NCI-H1092 treated with DMSO at 0.1 percent for 48 hours (cell line): Measurements from ENCODE around the gene WNT4.

ENCODE experiments used
- DNase-seq: peaks from one replicate; lab custom pipeline; 2025; lab: John Stamatoyannopoulos, UW

Gene WNT4

GRCh38 chr1:22143065-22144033 is at the start of gene WNT4:
TSS of gene WNT4 (minus strand) at chr1:22143097. CDS start at chr1:22142922, 175 bp downstream.
- peak; percentile 31 for DNase-seq

GRCh38 chr1:22190731-22191130 is 47.8 kb upstream of the WNT4 start:
- DNase-seq, result no peak

GRCh38 chr1:22190251-22190650 is 47.4 kb upstream of the WNT4 start:
- DNase-seq, result no peak

GRCh38 chr1:22189619-22190018 is 46.7 kb upstream of the WNT4 start:
- DNase-seq, result no peak

GRCh38 chr1:22188914-22189313 is 46.0 kb upstream of the WNT4 start:
- DNase-seq, result no peak

GRCh38 chr1:22188436-22188835 is 45.5 kb upstream of the WNT4 start:
- DNase-seq, result no peak

GRCh38 chr1:22186311-22186710 is 43.4 kb upstream of the WNT4 start:
- DNase-seq, result no peak

GRCh38 chr1:22184892-22185612 is 42.2 kb upstream of the WNT4 start:
- DNase-seq, result peak; percentile 89

GRCh38 chr1:22184454-22184853 is 41.6 kb upstream of the WNT4 start:
- DNase-seq, result no peak

GRCh38 chr1:22182715-22183114 is 39.8 kb upstream of the WNT4 start:
- DNase-seq, result no peak

GRCh38 chr1:22179197-22179803 is 36.4 kb upstream of the WNT4 start:
- DNase-seq, result no peak

- no peak for DNase-seq
Observed at GRCh38 chr1:22177354-22178003, 34.6 kb upstream of the WNT4 start.

- DNase-seq, result peak; percentile 38
Observed at GRCh38 chr1:22176258-22176657, 33.4 kb upstream of the WNT4 start.

- no peak for DNase-seq
Observed at GRCh38 chr1:22174446-22175220, 31.7 kb upstream of the WNT4 start.

- DNase-seq, result no peak
Observed at GRCh38 chr1:22171951-22172715, 29.2 kb upstream of the WNT4 start.

GRCh38 chr1:22169816-22170215 is 26.9 kb upstream of the WNT4 start:
- no peak for DNase-seq

- no peak for DNase-seq
Observed at GRCh38 chr1:22168412-22168973, 25.6 kb upstream of the WNT4 start.

GRCh38 chr1:22166439-22166838 is 23.5 kb upstream of the WNT4 start:
- DNase-seq, result no peak

GRCh38 chr1:22164841-22165808 is 22.2 kb upstream of the WNT4 start:
- no peak for DNase-seq
